UCSD-AML1 (cell line): ENCODE measurements around the gene GIGYF2.
"Not testable (repeated sequence)": the region's sequence is repeated elsewhere in the genome, so short reads cannot be mapped to it uniquely, and the experiment has no call there.

Experiments used
- DNase-seq: peaks from one replicate; lab custom pipeline; 2025; ENCODE audit not compliant: unreplicated experiment; lab: John Stamatoyannopoulos, UW

Gene GIGYF2

DNA sequence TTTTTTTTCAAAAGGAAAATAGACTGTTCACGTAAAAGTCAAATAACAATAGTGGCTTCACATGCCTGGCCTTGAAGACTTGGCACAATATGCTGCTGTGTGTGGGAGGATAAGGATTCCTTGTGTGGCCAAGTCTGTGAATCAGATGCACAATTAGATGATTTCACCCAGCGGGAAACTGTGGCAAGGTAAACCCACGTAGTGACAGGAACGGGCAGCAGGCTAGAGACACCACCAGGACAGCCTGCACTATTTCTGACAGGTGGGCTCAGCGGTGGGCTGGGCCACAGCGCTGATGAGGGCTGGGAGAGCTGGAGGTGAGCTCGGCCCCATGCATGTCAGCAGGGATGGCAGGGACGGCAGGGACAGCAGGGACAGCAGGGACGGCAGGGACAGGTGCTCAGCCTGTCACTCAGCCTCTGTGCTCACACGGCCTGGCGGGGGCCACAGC is 194.5 kb downstream of the GIGYF2 start:
- DNase-seq = no peak

DNA sequence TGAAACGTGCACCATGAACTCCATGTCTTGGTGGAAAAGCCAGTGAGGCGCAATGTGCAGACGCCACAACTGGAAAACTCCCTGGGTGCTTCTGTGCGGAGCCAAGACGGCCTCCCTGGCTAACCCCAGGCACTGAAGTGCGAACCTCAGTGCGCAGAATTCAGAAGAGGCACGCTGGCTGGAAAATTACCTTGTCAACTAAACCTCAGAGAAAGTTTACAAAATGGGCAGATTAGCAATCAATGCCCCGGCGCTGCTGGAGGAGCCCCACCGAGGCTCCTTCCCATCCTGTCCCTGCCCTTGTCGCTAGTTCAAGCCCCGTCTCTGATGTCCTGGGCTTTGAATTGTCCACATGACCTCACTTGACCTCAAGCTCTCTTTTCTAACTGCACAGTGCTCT is 195.1 kb downstream of the GIGYF2 start:
- DNase-seq = no peak

- no peak for DNase-seq
Observed at GRCh38 chr2:232892843-232893242, 195.7 kb downstream of the GIGYF2 start.

DNA sequence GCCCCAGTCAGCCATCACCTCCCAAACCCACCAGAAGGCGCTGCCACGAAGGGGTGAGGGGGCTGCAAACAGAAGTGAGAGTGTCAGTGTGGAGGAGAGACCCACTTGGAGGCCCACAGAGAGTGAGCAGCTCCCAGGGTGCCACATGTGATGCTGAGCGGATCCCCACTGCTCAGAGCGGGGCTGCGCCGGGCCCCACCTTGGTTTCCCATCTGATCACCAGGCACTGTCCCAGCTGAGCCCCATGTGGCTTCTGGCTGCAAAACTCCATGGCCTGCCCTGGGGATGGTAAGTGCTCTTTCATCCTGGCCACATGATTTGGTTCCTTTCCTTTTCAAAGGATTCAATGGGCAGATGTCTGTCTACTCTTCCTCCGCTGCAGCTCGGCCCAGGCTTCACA is 196.7 kb downstream of the GIGYF2 start:
- DNase-seq = no peak

- no peak for DNase-seq
Observed at GRCh38 chr2:232894251-232894650, 197.1 kb downstream of the GIGYF2 start.

- DNase-seq = no peak
Observed at GRCh38 chr2:232894746-232895145, 197.6 kb downstream of the GIGYF2 start.

GRCh38 chr2:232896111-232896510 is 199.0 kb downstream of the GIGYF2 start:
- DNase-seq = no peak

GRCh38 chr2:232896720-232897597 is 199.8 kb downstream of the GIGYF2 start:
- no peak for DNase-seq

DNA sequence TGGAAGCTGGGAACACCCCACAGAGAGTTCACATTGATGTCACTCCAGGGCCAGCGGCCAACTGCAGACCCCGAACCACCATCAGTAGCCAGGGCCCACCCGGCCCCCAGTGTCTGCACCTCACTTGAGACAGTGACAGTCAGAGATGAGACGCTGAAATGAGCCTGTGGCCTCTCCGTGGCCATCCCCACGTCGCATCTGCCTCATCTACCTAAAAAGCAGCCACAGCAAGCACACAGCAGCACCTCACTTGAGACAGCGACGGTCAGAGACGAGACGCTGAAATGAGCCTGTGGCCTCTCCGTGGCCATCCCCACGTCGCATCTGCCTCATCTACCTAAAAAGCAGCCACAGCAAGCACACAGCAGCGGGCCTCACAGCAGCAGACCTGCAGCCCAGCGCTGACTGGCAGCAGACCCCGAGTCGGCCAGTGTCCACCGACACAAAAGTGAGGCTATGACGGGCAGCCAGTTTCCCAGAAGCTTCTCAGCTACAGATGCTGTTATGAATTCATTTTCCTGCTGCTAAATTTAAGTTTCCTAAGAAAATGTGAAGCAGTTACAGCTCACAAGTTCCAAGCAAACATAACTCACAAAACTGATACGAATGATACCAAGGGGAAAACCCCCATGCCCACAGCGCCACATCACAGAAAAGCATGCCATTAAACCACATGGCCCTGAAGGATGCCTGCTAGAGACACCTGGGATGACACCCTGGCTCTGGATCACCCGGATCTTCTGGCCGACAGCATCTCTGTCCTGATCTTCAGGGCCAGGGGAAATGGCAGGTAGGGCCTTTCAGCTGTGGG is 200.7 kb downstream of the GIGYF2 start:
- DNase-seq = no peak

DNA sequence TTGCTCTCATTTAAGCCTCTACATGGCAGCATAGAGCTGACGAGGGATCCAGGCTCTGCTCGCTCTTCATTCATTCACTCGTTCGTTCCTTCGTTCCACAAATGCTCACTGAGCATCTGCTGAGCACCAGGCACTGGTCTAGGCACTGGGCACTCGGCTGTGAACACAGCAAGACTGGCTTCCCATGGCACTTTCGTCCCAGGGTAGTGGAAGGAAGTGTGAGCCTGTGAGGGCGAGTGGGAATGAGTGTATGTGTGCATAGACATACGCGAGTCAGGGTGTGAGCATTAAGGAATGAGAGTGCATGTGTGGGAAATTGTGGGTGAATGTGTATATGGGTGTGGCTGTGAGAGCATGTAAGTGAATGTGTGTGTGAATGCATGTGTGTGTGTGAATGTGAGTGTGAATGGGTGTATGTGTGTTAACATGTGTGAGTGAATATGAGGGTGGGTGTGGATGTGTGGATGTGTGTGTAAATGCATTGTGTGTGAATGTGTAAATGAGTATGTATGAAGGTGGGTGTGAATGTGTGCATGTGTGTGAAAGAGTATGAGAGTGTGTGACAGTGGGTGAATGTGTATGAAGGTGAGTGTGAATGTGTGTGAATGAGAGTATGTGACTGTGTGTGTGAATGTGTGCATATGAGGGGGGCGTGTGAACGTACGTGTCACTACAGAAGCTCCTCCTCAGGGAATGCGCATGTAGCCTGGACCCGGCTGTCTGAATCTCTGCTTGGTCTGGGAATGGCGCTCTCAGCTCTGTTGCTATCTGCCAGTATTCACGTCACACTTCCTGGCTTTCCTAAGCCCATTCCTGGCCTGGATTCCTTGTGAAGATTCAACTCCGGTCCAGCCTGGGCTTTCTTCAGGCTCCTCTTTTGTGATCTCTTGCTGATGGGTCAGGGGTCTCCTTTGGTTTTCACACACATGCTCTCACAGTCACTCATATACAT is 201.7 kb downstream of the GIGYF2 start:
- DNase-seq = no peak

DNA sequence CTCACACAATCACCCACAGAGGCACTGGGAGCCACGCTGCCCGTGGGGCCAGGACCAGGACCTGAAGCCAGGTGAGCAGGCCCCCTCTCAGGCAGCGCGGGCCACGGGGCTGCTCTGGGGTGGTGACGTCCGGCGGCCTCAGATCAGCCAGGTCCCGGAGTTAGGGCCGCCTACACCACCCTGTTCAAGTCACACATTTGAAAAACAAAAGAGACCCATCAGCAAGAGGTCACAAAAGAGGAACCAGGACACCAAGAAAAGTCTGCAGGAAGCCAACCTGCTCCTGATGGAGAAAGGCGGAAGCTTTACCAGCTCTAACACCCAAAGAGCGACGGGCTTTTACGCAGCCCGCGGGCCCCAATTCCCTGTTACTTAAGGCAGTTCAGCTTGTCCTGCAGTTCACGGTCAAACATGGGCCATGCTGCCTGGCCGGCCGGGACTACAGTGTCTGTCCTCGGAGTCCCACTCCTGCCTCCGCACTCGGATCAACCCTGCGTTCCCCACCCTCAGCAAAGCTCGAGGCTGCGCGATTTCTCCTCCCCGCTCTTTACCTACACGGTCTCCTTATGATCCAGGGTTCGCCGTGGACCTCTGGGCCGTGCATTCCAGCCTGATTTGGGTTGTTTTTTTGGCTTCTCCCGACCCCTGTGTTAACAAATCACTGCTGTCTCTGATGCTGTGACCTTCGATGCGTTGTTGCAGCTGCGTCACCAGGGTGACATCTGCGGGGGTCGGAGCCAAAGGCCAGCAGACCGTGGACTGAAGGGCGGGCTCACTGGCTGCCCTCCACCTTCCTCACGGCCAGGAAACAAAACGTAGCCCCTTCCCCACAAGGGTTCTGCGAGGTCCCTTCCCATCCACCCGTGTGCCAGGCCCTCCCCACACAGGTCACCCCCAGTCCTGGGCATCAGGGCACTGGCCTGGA is 203.9 kb downstream of the GIGYF2 start:
- no peak for DNase-seq

DNA sequence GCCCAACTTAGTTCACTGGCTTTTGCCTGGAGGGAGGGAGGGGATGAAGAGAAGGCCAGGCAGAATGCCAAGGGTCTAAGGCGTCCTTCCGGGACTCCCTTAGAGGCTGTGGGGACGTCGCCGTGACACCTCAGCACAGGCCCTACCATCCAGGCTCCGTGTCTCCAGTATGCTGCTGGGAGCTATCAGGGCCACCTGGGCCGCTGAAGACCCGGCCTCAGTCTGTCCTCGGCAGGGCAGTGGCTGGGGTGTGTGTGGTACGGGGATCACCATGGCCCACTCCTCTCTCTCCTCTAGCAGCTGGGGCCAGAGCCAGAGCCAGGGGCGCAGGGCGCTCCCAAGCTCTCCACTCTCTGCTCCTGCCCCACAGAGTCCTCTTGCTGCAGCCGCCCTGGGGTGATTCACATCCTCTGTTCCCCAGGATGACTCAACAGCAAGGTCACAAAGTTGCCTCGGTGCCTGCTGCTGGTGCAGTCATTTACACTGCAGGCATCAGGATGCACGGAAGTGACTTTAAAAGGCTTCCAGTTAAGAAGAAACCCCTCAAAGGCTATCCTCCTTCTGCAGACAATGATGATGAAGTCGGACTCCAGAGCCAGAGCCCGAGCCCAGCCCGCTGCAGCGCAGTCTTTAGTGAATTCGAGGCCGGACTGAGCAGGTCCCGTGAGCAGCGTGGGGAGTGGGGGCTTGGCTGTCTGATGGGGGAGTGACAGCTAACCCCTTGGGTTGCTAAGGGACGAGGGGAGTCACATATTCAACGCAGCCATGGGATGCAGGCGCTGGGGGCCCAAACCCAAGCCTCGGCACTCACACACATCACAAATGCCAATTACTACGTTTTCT is 204.8 kb downstream of the GIGYF2 start:
- DNase-seq = peak; percentile 56

DNA sequence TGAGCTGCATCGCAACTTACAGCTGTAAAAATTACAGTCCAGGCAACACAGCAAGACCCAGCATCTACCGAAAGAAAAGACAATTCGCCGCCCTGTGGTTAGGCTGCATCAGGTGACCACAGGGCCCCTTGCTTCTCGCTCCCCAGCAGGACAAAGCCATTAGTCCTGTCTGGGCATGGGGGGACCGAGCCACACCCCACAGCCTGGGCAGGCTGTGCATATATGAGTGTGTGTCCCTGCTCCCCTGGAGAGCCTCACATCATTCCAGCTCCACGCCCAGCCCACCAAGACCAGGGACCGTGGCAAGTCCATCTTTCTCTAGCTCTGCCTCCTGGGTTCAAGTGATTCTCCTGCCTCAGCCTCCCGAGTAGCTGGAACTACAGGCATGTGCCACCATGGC is 206.9 kb downstream of the GIGYF2 start:
- no peak for DNase-seq

- not testable (repeated sequence) for DNase-seq
Observed at GRCh38 chr2:232906867-232907717, 210.0 kb downstream of the GIGYF2 start.

GRCh38 chr2:232907718-232908085 is 210.6 kb downstream of the GIGYF2 start:
- not testable (repeated sequence) for DNase-seq

GRCh38 chr2:232908695-232909094 is 211.6 kb downstream of the GIGYF2 start:
- DNase-seq = no peak
